SKM-1 treated with dmso at 0.1 percent for 144 hours (cell line): ENCODE results near the gene NDUFS8.

Source experiments
- DNase-seq: peaks from one replicate; lab custom pipeline; 2025; ENCODE audit not compliant: unreplicated experiment; lab: John Stamatoyannopoulos, UW

Gene NDUFS8

DNA sequence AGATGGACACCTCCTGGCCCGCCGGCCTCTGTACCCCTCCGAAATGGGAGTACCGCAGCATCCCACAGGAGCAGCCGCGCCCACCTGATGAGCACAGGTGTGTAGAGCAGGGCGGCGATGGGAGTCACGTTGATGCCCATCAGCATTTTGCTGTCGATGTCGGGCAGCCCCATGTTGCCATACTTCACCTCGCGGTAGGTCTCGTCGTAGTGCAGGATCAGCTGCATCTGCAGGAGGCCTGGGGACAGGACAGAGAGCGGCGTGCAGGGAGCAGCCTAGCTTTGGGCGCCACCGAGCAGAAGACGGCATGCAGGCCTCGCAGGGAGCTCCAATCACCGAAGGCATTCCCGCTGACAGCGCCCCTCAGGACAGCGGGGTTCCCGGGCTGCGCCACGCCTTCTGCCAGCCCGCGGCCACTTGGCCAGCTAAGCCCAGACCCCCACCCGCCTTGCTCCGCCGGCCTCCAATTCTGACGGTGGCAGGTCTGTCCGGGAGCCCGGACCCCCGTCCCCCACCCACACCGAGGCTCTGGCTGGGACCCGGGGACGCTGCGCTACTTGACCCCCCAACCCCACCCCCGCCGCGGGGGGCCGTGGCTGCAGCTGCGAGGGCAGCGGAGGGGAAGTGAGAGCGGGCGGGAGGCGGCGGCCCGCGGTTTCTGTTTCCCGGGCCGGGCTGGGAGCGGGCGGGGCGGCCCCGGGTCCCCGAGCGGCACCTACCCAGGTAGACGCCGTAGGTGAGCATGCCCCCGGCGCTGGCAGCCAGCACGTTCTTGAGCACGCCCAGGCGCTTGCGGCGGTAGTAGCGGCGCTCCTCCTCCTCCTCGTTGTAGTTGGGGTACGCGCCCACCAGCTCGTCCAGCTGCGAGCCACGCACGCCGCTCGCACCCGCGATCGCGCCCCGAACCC is 27.3 kb upstream of the NDUFS8 start:
- peak; percentile 20 for DNase-seq

DNA sequence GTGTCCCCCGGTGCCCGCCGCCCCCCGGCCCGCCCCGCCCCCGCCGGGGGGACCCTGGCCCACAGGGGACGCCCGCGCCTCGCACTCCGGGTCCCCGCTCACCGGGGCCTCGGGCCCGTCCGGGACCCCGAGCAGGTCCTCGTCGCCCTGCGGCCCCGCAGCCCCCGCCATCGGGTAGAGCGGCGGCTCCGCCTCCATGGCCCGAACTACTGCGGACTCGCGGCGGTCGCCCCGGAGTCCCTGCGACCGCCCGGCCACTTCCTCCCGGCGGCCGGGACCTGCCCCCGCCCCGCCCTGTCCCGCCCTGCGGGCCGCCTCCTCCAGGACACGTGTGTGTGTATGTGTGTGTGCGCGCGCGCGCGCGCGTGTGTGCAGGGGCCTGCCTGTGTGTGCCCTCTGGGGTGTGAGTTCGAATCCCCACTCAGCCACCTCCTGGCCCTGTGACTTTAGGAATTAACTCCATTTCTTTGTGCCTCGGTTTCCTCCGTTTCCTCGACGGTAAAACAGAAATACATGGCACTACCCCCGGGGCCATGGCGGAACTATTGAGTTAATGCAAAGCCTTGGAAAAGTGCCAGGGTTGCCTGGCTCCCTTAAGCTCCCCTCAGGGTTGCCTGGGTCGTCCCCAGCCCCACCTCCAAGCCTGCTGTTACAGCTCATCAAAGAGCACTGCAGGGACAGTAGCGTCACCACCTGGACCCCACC is 26.5 kb upstream of the NDUFS8 start, which contains the start of gene UNC93B1:
UNC93B1 (minus strand) TSS at position 252 of the 705 bp plus-strand sequence; CDS start at position 198, 54 bp downstream.
- peak; percentile 66 for DNase-seq

GRCh38 chr11:68004551-68005335 is 25.7 kb upstream of the NDUFS8 start:
- no peak for DNase-seq

DNA sequence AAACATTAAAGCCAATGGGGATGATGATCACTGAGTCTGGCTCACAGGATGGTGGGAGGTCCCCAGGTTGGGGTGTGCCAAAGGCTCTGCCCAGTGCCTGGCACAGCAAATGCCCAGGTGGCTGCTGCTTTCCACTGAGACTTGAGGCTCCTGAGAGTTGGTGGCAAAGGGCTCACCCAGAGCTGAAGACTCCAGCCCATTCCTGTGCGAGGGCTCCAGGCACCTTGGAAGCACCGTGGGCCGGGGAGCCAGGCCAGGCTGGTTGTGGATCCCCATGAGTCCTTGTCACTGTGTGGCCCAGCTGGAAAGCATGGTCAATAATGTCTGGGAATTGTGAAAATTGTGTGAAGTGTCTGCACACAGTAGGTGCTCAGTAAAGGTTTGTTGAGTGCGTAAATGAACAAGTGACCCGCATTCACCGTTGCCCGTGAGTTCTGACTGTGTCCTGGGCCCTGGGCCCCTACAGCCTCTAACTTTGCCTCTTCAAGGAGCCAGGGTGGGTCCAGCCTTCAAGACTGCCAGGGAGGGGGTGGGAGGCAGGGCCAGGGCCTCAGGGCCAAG is 23.8 kb upstream of the NDUFS8 start:
- DNase-seq: no peak

DNA sequence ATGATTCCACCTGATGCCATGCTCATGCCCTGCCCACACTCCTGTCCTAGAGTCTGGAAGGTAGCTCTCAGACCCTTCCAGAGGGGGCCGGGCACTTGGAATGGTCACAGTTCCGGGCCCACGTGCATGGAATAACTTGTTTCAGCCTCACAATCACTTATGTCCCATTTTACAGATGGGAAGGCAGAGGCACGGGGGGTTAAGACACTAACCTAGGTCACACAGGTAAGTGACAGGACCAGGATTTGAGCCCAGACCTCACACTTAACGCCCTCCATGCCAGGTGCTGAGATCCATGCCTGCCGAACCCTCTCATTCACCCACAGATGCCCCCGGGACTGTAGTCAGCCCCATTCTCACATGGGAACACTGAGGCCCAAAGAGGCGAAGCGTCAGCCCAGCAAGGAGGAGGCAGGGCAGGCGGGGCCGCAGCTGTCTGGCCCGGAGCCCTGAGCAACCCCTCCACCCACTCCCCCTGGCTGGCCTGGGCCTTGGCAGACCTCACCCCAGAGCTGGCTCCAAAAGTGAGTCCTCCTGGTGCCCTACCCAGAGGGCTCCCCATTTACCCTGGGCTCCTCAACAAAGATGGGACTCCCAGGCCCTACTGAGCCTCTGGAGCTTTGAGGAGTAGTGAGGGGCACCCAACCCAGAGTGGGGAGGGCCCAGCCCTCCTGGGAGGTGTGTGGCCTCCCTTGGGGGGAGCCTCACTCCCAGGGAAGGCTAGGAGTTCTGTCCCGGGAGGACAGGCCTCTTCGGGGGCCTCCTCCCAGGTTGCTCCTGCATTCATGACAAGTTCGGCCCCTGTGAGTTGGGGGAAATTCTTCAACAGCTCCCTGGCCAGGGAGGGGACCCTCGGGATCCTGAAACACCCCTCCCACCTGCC is 22.7 kb upstream of the NDUFS8 start:
- no peak for DNase-seq

GRCh38 chr11:68008381-68009337 is 21.8 kb upstream of the NDUFS8 start:
- DNase-seq: peak; percentile 42

DNA sequence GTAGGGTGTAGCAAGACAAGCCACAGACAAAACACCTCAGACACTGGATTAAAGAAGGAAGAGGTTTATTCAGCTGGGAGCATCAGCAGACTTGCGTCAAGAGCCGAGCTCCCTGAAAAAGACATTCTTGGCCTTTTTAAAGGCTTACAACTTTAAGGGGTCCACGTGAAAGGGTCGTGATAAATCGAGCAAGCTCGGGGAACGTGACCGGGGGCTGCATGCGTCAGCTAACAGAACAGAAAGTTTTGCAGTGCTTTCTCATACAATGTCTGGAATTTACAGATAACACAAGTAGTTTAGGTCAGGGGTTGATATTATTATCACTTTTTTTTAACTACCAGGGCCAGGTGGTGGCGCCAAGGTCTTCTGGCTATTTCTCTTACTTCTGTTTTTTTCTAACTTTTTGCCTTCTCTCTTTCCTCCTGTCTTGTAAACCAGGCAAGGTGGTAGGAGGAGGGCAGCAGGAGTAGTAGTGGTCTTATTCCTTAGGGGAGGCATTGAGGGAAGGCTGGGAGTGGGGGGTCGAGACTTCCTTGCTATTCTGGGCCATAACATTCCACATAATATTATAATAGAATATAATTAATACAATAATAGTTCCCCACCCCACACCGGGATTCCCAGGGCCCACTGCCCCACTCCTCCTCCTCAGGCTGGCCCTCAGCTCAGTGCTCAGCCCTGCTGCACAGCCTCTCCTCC is 20.9 kb upstream of the NDUFS8 start:
- peak; percentile 67 for DNase-seq

GRCh38 chr11:68010090-68011041 is 20.1 kb upstream of the NDUFS8 start, which contains the start of gene ALDH3B1:
Gene ALDH3B1 (plus strand): TSS chr11:68010327. CDS start chr11:68015298, 4,971 bp downstream.
- DNase-seq: peak; percentile 97

DNA sequence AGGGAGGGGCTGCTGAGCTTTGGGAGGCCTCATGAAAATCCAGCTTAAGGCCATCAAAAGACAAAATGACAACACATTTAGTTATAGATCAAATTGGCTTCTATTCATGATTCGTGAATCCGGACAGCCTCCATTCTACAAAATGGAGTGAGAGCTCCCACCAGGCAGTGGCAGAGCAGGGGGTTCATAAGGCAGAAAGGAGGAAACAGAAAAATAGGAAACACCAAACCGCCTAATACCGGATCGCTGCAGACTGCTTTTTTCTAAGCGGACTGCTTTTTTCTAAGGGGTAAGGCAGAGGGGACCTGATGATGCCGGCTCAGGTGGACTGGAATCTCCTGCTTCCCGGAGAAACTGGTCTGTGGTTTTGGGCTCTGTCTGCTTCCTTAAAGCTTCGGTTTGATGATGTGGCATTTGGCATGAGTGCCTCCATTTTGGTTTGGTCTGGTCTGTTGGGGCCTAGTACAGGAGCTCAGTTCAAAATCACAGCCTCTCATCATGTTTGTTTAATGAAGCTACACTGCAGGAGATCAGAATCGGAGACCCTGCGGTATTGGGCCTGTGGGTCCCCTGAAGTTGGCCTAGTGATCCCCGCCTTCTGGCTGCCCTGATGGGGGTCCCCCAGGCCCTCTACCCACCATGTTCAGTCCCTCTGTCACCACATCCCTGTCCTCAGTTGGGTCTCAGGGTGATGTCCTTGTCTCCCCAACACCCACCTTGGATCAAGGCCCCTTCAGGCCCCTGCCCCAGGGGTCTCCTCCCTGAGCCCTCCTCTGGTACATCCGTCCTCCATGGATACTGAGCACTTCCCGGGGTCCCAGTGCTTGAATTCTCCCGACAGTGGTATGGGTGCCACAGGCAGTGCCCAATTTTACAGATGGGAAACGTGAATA is 19.2 kb upstream of the NDUFS8 start:
- DNase-seq: no peak

GRCh38 chr11:68012044-68012842 is 18.2 kb upstream of the NDUFS8 start:
- DNase-seq: no peak

DNA sequence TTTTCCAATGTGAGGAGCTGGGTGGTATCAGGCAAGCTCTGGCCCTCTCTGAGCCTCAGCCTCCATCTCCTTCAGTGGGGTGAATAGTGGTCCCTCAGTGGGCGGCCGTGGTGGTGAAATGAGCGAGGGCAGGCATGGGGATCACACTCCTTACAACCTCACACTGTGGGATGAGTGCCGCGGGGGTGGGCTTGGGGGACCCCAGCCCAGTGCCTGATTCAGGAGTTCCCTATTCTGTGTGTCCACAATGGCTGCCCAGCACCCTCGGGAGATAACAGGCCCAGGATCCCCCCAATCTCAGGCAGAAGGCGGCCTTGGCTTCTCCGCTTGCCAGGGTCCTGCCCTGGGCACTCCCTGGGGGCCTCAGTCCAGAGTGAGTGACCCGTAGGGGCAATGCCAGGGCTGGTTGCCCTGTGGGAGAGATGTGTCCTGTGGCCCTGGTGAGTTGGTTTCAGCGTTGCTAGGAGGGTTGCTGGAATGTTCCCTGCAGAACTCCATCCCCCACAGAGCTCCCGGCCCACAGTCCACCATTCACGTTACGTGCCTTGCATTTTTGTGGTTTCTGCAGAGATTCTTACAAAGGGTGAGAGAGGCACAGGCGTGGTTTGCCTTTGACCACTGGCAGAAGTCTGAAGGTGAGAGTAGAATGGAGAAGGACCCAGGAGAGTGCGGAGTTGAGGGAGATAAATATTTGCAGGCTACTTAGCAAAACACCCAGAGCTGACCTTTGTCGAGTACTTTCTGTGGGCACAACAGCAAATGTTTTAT is 17.5 kb upstream of the NDUFS8 start:
- DNase-seq: no peak

DNA sequence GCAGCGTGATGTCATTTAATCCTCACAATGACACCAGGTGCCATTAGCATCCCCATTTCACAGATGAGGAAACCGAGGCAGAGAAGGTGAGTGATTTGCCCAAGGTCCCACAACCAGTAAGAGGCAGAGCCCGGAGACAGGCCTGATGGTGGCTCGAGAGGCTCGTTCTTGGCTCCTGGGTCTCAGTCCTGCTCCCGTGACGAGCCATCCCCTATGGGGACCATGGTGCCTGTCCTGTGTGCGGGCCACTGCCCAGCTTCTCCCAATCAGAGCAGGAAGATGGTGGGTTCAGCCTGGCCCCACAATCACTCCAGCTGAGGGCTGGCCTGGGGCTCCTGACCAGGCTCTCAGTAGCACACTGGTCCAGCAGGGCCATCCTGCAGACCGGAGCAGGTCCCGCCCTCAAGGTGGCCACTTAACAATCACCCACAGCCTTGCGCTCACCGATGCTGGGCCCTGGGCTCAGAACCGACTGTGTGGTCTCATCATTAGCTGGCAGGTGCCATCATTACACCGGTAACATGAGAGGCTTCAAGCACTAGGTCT is 16.8 kb upstream of the NDUFS8 start:
- no peak for DNase-seq

DNA sequence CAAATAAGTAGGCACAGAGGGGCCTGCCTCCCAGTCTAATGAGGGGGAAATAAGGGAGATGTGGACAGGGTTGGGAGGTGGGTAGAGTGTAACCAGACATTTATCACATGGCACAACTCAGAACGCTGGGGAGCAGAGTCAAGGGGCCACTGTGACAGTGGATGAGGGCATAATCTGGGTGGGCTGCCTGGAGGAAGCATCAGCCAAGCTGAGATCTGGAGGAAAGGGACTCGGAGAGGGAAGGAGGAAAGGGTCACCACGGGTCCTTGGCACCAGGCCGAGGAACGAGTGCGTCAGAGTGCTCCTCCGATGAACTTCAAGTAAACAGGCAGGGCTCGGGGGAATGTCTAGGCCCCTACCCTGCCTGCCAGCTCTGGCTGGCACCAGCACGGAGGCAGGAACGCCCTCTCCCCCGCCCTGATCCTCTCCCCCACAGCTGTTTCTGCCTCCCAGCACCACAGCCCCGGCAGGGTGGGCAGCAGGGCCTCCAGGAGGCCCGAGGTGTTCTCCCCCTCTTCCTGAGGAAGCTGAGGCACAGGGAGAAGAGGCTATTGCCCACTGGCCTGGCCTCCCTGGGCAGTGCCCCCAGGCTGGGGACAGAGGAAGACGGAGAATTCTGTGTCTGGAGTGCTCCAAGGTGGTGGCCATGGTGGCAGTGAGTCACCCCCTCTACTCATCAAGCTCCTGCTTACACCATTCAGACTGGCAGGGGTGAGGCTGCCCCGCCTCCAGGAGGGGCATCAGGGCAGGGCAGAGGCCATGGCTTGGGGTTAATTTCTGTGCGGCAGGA is 16.1 kb upstream of the NDUFS8 start:
- no peak for DNase-seq
